GM12873 (cell line): ENCODE results near the gene ZNF654.
A peak's percentile ranks its signal among the peaks of the same experiment; 100 is the strongest.

Source experiments
- CTCF ChIP-seq: IDR thresholded peaks from 2 replicates; pipeline ENCODE4 v1.5.1; 2012; ENCODE audit warnings: low read depth, mild to moderate bottlenecking, moderate library complexity, low read length, control low read depth; ENCODE audit not compliant: insufficient read depth; ENCODE audit errors: missing control alignments

ZNF654 gene

GRCh38 chr3:88041005-88041404 is 18.1 kb upstream of the ZNF654 start:
- no peak for TF ChIP-seq CTCF

GRCh38 chr3:88044411-88044810 is 14.6 kb upstream of the ZNF654 start:
- no peak for TF ChIP-seq CTCF

- no peak for TF ChIP-seq CTCF
Observed at GRCh38 chr3:88046766-88047165, 12.3 kb upstream of the ZNF654 start.

- TF ChIP-seq CTCF = peak; percentile 4
Observed at GRCh38 chr3:88057630-88058305, 1.3 kb upstream of the ZNF654 start.

GRCh38 chr3:88058306-88058580 is 812 bp upstream of the ZNF654 start:
- TF ChIP-seq CTCF = no peak

- no peak for TF ChIP-seq CTCF
Observed at GRCh38 chr3:88059380-88060170, 520 bp downstream of the ZNF654 start.

- no peak for TF ChIP-seq CTCF
Observed at GRCh38 chr3:88061746-88062145, 2.7 kb downstream of the ZNF654 start.
